Gastroesophageal sphincter (tissue), 4 donors: ENCODE measurements around the gene WDR37. TPM values are rescaled to one million over a fixed set of nuclear protein-coding genes. Genes with fewer than 3 reads are reported as not detected.
"Not testable (repeated sequence)": the region's sequence is repeated elsewhere in the genome, so short reads cannot be mapped to it uniquely, and the experiment has no call there.

ENCODE experiments used
- ATAC-seq: fragments of 150-250 bp; one replicate; pipeline ENCODE4 v1.9.1; 2016; ENCODE audit warnings: mild to moderate bottlenecking, moderate library complexity
- H3K27ac ChIP-seq, 4 donors: fragments of 200-600 bp; sonication (generic) in 3 of 4; 1 replicate in 3 of 4; 2 replicates in 1 of 4; pipeline ENCODE4 v1.5.1; 2016 to 2019
- H3K27me3 ChIP-seq: fragments of 200-600 bp; sonication (generic); one replicate; pipeline ENCODE4 v1.5.1; 2019
- H3K36me3 ChIP-seq, 2 donors: fragments of 200-600 bp; sonication (generic); one replicate each; pipeline ENCODE4 v1.5.1; 2019; ENCODE audit warnings: control low read depth in 1 of 2
- H3K4me1 ChIP-seq, 3 donors: fragments of 200-600 bp; sonication (generic); 1 replicate in 2 of 3; 2 replicates in 1 of 3; pipeline ENCODE4 v1.5.1; 2016 to 2019; ENCODE audit warnings: control low read depth in 2 of 3
- H3K4me3 ChIP-seq, 2 donors: fragments of 200-600 bp; sonication (generic); one replicate each; pipeline ENCODE4 v1.5.1; 2019; ENCODE audit warnings: mild to moderate bottlenecking in 1 of 2, moderate library complexity in 1 of 2
- H3K9me3 ChIP-seq, 3 donors: fragments of 200-600 bp; sonication (generic); one replicate each; pipeline ENCODE4 v1.5.1; 2017 to 2019; ENCODE audit warnings: control low read depth in 2 of 3
- EP300 ChIP-seq: sonication (generic); formaldehyde crosslinking; IDR thresholded peaks from one replicate; pipeline ENCODE4 v1.6.1; 2017; ENCODE audit warnings: antibody characterized with exemption, mild to moderate bottlenecking
- POLR2A ChIP-seq, 2 donors: fragments of 450-650 bp; IDR thresholded peaks; one replicate each; pipeline ENCODE4 v1.6.1; 2017; ENCODE audit warnings: antibody characterized with exemption in 2 of 2, mild to moderate bottlenecking in 2 of 2, moderate library complexity in 1 of 2
- POLR2AphosphoS5 ChIP-seq: sonication (generic); formaldehyde crosslinking; IDR thresholded peaks from one replicate; pipeline ENCODE4 v1.6.1; 2017; ENCODE audit warnings: antibody characterized with exemption
- WGBS, 2 donors: methylation state at CpG; one replicate each; pipeline ENCODE4 v1.1.5; 2018; ENCODE audit warnings: low coverage in 1 of 2; 5-methylcytosine and 5-hydroxymethylcytosine counted together
- total RNA-seq, 4 donors: library from RNA; depleted of rRNA; stranded (reverse); fragments of >200 nt; gene quantifications; one replicate each; pipeline ENCODE4 v1.1.0, GENCODE V29; 2016
- TF ChIP-seq, protein P1 (sequence below), 4 experiments: fragments of 200-600 bp in 2 of 4; fragments of 450-650 bp in 2 of 4; sonication (generic) in 1 of 4; IDR thresholded peaks; one replicate each; pipeline ENCODE4 v1.5.1; 2017 to 2019; ENCODE audit warnings: antibody characterized with exemption in 4 of 4, mild to moderate bottlenecking in 2 of 4, moderate library complexity in 2 of 4

The WDR37 gene, protein sequence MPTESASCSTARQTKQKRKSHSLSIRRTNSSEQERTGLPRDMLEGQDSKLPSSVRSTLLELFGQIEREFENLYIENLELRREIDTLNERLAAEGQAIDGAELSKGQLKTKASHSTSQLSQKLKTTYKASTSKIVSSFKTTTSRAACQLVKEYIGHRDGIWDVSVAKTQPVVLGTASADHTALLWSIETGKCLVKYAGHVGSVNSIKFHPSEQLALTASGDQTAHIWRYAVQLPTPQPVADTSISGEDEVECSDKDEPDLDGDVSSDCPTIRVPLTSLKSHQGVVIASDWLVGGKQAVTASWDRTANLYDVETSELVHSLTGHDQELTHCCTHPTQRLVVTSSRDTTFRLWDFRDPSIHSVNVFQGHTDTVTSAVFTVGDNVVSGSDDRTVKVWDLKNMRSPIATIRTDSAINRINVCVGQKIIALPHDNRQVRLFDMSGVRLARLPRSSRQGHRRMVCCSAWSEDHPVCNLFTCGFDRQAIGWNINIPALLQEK
- total RNA-seq = 10 to 100 TPM; 11.4 to 16.7 (median 13.9) TPM

DNA sequence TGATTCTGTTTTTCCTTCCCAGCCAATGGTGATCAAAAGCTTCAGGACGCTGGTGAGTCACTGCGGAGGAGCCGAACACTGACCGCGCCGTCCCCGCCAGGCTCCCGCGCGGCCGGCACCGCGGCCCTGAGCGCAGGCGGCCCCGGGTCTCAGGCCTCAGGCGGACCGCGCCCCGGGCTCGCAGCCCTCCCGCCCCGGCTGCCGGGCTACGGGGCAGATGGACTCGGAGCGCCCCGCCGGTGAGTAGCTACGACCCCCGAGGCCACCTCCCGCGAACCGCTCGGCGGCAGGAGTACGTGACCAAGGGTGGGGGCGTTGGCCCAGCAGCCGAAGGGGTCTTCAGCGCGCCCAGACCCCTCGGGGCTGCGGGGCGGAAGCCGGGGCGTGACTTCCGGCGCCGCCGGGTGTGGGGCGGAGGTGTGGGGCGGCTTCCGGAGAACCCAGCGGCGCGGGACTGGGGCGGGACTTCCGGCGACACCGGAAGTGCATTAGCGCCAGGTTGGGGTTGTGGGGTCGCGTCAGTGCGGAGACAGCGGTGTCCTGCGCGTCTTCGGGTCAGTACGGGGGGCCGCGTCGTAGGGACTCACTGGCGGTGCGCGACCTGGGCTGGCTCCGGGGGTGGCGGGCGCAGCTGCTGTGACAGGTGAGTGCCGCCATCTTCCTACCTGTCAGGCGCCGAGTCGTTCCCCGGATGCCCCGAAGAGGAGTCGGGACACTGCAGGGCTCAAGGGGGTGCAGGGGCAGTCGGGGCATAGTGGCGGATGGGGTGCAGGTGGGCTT is at the start of gene WDR37:
Gene WDR37 (plus strand): TSS at position 60 of the 780 bp plus-strand sequence. CDS start 15,771 bp downstream, outside the sequence.
- WGBS, 2 donors = no CpG with 5 or more reads among the region's 87 CpGs
- TF ChIP-seq POLR2AphosphoS5 = peak; percentile 72
- TF ChIP-seq EP300 = no peak
- peak; percentile 78 to 86 for TF ChIP-seq POLR2A (IDR thresholded peaks at IDR 0.05)
- TF ChIP-seq, protein P1, sequence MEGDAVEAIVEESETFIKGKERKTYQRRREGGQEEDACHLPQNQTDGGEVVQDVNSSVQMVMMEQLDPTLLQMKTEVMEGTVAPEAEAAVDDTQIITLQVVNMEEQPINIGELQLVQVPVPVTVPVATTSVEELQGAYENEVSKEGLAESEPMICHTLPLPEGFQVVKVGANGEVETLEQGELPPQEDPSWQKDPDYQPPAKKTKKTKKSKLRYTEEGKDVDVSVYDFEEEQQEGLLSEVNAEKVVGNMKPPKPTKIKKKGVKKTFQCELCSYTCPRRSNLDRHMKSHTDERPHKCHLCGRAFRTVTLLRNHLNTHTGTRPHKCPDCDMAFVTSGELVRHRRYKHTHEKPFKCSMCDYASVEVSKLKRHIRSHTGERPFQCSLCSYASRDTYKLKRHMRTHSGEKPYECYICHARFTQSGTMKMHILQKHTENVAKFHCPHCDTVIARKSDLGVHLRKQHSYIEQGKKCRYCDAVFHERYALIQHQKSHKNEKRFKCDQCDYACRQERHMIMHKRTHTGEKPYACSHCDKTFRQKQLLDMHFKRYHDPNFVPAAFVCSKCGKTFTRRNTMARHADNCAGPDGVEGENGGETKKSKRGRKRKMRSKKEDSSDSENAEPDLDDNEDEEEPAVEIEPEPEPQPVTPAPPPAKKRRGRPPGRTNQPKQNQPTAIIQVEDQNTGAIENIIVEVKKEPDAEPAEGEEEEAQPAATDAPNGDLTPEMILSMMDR (IDR thresholded peaks at IDR 0.05) = peak in 1 of 4 experiments; percentile 9
- peak; percentile 96 for ATAC-seq
- H3K9me3 ChIP-seq = no peaks in the 10 kb centered on the region
- peak within 1 kb of the TSS; percentile 97 to 100 (median 99) for H3K27ac ChIP-seq
- peaks cover 0 to 25% of the 10 kb centered on the region in 2 donors for H3K36me3 ChIP-seq
- no peaks in the 10 kb centered on the region for H3K27me3 ChIP-seq
- peaks cover 3 to 79% (median 13%) of the 10 kb centered on the region in 3 donors for H3K4me1 ChIP-seq
- peak within 1 kb of the TSS; percentile 96 to 97 for H3K4me3 ChIP-seq

- TF ChIP-seq, protein P1 (IDR thresholded peaks at IDR 0.05) = no peak
- TF ChIP-seq POLR2AphosphoS5 (no peak), POLR2A (IDR thresholded peaks at IDR 0.05) (no peak), EP300 (no peak)
- WGBS, 2 donors = 82 to 94% methylated on average over 6 to 9 of the region's 9 CpGs
- peaks cover 0 to 15% (median 0%) of the 10 kb centered on the region in 3 donors for H3K9me3 ChIP-seq
- no peak overlapping the region for H3K27ac ChIP-seq
- ATAC-seq = no peak
- H3K27me3 ChIP-seq = no peaks in the 10 kb centered on the region
- peaks cover 0 to 99% of the 10 kb centered on the region in 2 donors for H3K36me3 ChIP-seq
- no peak overlapping the region for H3K4me3 ChIP-seq
- H3K4me1 ChIP-seq = no peaks in the 10 kb centered on the region
Measured at GRCh38 chr10:1006573-1006972, 49.6 kb upstream of the WDR37 start.

GRCh38 chr10:1007583-1007982 is 48.6 kb upstream of the WDR37 start:
- WGBS, 2 donors = 69 to 85% methylated on average over 10 of the region's 10 CpGs
- Histone ChIP-seq H3K4me3 (no peak overlapping the region), H3K4me1 (no peaks in the 10 kb centered on the region), H3K27ac (no peak overlapping the region), H3K36me3 (peaks cover 0 to 99% of the 10 kb centered on the region in 2 donors), H3K27me3 (no peaks in the 10 kb centered on the region), H3K9me3 (peaks cover 0 to 5% (median 0%) of the 10 kb centered on the region in 3 donors)
- TF ChIP-seq EP300 (no peak), POLR2AphosphoS5 (no peak), POLR2A (IDR thresholded peaks at IDR 0.05) (no peak)
- TF ChIP-seq, protein P1 (IDR thresholded peaks at IDR 0.05) = no peak
- no peak for ATAC-seq

DNA sequence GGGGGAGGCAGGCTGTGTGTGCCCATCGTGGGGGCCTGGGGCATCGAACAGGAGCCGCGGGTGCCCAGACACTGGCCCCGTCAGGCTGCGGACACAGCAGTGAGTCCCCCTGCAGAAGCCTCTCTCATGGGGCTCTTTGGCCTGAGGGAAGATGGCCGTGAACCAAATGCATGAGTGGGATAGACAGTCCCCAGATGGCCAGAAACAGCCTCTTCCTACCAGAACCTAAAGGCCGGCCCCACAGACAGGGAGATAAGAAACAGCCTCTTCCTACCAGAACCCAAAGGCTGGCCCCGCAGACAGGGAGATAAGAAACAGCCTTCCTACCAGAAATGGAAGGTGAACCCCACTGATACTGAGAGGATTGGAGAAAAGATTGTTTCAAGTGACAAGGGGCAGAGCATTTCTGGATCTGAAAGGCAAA is 47.1 kb upstream of the WDR37 start:
- Histone ChIP-seq H3K36me3 (peaks cover 0 to 99% of the 10 kb centered on the region in 2 donors), H3K27me3 (no peaks in the 10 kb centered on the region), H3K4me1 (no peaks in the 10 kb centered on the region), H3K27ac (no peak overlapping the region), H3K9me3 (no peaks in the 10 kb centered on the region), H3K4me3 (no peak overlapping the region)
- 68% methylated on average over 2 of the region's 9 CpGs; no CpG with 5 or more reads in 1 of the 2 donors for WGBS, 2 donors
- ATAC-seq = no peak
- TF ChIP-seq EP300 = no peak

DNA sequence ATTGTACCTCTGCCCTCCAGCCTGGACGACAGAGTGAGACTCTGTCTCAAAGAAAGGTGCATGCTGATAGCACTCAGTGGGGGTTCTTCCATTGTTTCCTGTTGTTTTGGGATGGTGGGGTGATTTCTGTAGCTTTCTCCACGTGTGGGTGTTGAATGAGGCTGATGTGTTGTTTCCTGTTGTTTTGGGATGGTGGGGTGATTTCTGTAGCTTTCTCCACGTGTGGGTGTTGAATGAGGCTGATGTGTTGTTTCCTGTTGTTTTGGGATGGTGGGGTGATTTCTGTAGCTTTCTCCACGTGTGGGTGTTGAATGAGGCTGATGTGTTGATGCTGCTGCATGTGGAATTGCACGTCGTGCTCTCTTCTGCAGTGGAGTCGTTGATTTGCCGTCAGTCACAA is 46.2 kb upstream of the WDR37 start:
- H3K4me3 ChIP-seq, ATAC-seq, H3K27ac ChIP-seq, H3K27me3 ChIP-seq, H3K9me3 ChIP-seq, H3K4me1 ChIP-seq: not testable (repeated sequence)
- WGBS, 2 donors = 57 to 74% methylated on average over 6 to 7 of the region's 8 CpGs
- peaks cover 0 to 99% of the 10 kb centered on the region in 2 donors for H3K36me3 ChIP-seq
